H1 (cell line): ENCODE results near the gene NEDD9. TPM values are rescaled to one million over a fixed set of nuclear protein-coding genes. Genes with fewer than 3 reads are reported as not detected.

Experiments
- CTCF ChIA-PET: fragments of 300-600 bp; sonication (Branson Sonifier 250); formaldehyde crosslinking; loops from one replicate; lab custom pipeline; 2021; ENCODE audit not compliant: partially characterized antibody; lab: Charles Lee
- POLR2A ChIA-PET: fragments of 300-600 bp; sonication (Branson Sonifier 250); formaldehyde crosslinking; loops from one replicate; lab custom pipeline; 2021; ENCODE audit warnings: inconsistent platforms; ENCODE audit not compliant: partially characterized antibody; lab: Charles Lee
- DNase-seq, 2 experiments: peaks; one replicate each; pipeline versions ENCODE4 v3.0.0 to v3.0.0-alpha.2; 2010 to 2022; ENCODE audit warnings: low spot score in 2 of 2, low read depth in 1 of 2, mixed read lengths in 1 of 2
- FAIRE-seq: peaks from 2 replicates; lab custom pipeline; 2011; peaks lifted over from hg19 to GRCh38; lab: Jason Lieb, UNC
- H2AFZ ChIP-seq: 2 replicates; pipeline ENCODE4 v1.8.1; 2012; ENCODE audit warnings: low read length, inconsistent platforms
- H2AK5ac ChIP-seq: 2 replicates; pipeline ENCODE4 v1.6.1; 2013; ENCODE audit warnings: low read depth, low read length
- H2BK120ac ChIP-seq: replicated peaks from 2 replicates; pipeline ENCODE3; 2013; ENCODE audit warnings: low read depth, low read length, inconsistent platforms
- H2BK12ac ChIP-seq: 2 replicates; pipeline ENCODE4 v1.6.1; 2013; ENCODE audit warnings: low read depth, low read length
- H2BK15ac ChIP-seq: 2 replicates; pipeline ENCODE4 v1.6.1; 2013; ENCODE audit warnings: low read length
- H2BK20ac ChIP-seq: 2 replicates; pipeline ENCODE4 v1.6.1; 2013; ENCODE audit warnings: low read length
- H2BK5ac ChIP-seq: 2 replicates; pipeline ENCODE4 v1.6.1; 2013; ENCODE audit warnings: low read depth, low read length
- H3K14ac ChIP-seq: 2 replicates; pipeline ENCODE4 v1.6.1; 2013; ENCODE audit warnings: inconsistent platforms; ENCODE audit not compliant: insufficient read length
- H3K18ac ChIP-seq: 2 replicates; pipeline ENCODE4 v1.6.1; 2013; ENCODE audit warnings: low read length; ENCODE audit errors: extremely low read depth
- H3K23ac ChIP-seq: 2 replicates; pipeline ENCODE4 v1.6.1; 2013; ENCODE audit warnings: inconsistent platforms; ENCODE audit not compliant: insufficient read length
- H3K23me2 ChIP-seq: 2 replicates; pipeline ENCODE4 v1.6.1; 2013; ENCODE audit warnings: low read depth, low read length
- H3K27ac ChIP-seq: 2 replicates; pipeline ENCODE4 v1.6.1; 2011; ENCODE audit warnings: low read depth, low read length, inconsistent platforms
- H3K27me3 ChIP-seq, 4 experiments: replicated peaks in 1 of 4; 1 replicate in 1 of 4; 2 replicates in 3 of 4; pipeline versions ENCODE4 v1.6.1 to v1.8.1; 2011 to 2013; ENCODE audit warnings: low read length in 3 of 4, mild to moderate bottlenecking in 3 of 4, inconsistent platforms in 2 of 4, mixed read lengths in 2 of 4, moderate library complexity in 1 of 4; ENCODE audit not compliant: control insufficient read depth in 3 of 4, insufficient read depth in 3 of 4; ENCODE audit errors: extremely low read depth in 1 of 4
- H3K36me3 ChIP-seq, 4 experiments: 2 replicates each; pipeline versions ENCODE4 v1.6.1 to v1.8.1; 2011 to 2013; ENCODE audit warnings: mild to moderate bottlenecking in 4 of 4, low read length in 3 of 4, moderate library complexity in 2 of 4, control low read depth in 1 of 4, inconsistent platforms in 1 of 4; ENCODE audit not compliant: insufficient read depth in 4 of 4, control insufficient read depth in 2 of 4
- H3K4ac ChIP-seq: replicated peaks from 2 replicates; pipeline ENCODE3; 2013; ENCODE audit warnings: low read length, low read depth, mixed read lengths, inconsistent platforms; ENCODE audit not compliant: insufficient read length
- H3K4me1 ChIP-seq, 4 experiments: replicated peaks in 1 of 4; 1 replicate in 1 of 4; 2 replicates in 3 of 4; pipeline versions ENCODE4 v1.6.1 to v1.8.1; 2011 to 2013; ENCODE audit warnings: low read length in 3 of 4, inconsistent platforms in 2 of 4, mixed read lengths in 1 of 4; ENCODE audit not compliant: insufficient read depth in 4 of 4, control insufficient read depth in 3 of 4
- H3K4me2 ChIP-seq, 2 experiments: 2 replicates each; pipeline versions ENCODE4 v1.6.1 to v1.8.1; 2011 to 2013; ENCODE audit warnings: low read depth in 2 of 2, low read length in 2 of 2, control low read depth in 1 of 2, inconsistent platforms in 1 of 2, mild to moderate bottlenecking in 1 of 2; ENCODE audit not compliant: insufficient read depth in 1 of 2
- H3K4me3 ChIP-seq, 4 experiments: fragments of 200-600, 300-600 bp in 1 of 4; sonication (generic), shearing (Covaris generic), sonication (Bioruptor Twin) in 1 of 4; 2 replicates each; pipeline versions ENCODE4 v1.5.1 to v1.8.1; 2011 to 2016; ENCODE audit warnings: low read length in 4 of 4, low read depth in 3 of 4, control low read depth in 2 of 4, inconsistent platforms in 2 of 4, mild to moderate bottlenecking in 2 of 4, mixed read lengths in 1 of 4, moderate library complexity in 1 of 4; ENCODE audit not compliant: insufficient read depth in 2 of 4; ENCODE audit errors: extremely low read depth in 1 of 4
- H3K56ac ChIP-seq: replicated peaks from 2 replicates; pipeline ENCODE3; 2013; ENCODE audit warnings: low read depth, mild to moderate bottlenecking, mixed read lengths, low read length, inconsistent platforms; ENCODE audit not compliant: insufficient read length
- H3K79me1 ChIP-seq: 2 replicates; pipeline ENCODE4 v1.6.1; 2013; ENCODE audit warnings: low read depth, low read length, control low read depth
- H3K79me2 ChIP-seq, 2 experiments: 2 replicates each; pipeline versions ENCODE4 v1.6.1 to v1.8.1; 2012 to 2013; ENCODE audit warnings: low read length in 2 of 2, mild to moderate bottlenecking in 2 of 2, inconsistent platforms in 1 of 2; ENCODE audit not compliant: insufficient read depth in 2 of 2, control insufficient read depth in 1 of 2
- H3K9ac ChIP-seq, 4 experiments: replicated peaks in 1 of 4; 1 replicate in 1 of 4; 2 replicates in 3 of 4; pipeline versions ENCODE4 v1.6.1 to v1.8.1; 2011 to 2013; ENCODE audit warnings: low read depth in 3 of 4, low read length in 3 of 4, control low read depth in 2 of 4, mild to moderate bottlenecking in 2 of 4, moderate library complexity in 2 of 4, inconsistent platforms in 1 of 4; ENCODE audit errors: extremely low read depth in 1 of 4
- H3K9me3 ChIP-seq, 2 experiments: 2 replicates each; pipeline versions ENCODE4 v1.6.1 to v1.8.1; 2012 to 2013; ENCODE audit warnings: mild to moderate bottlenecking in 2 of 2, moderate library complexity in 2 of 2, control low read depth in 1 of 2, inconsistent platforms in 1 of 2, low read depth in 1 of 2, low read length in 1 of 2, mixed read lengths in 1 of 2; ENCODE audit not compliant: insufficient read depth in 2 of 2
- H4K20me1 ChIP-seq, 2 experiments: replicated peaks in 1 of 2; 2 replicates each; pipeline versions ENCODE3 to v1.8.1; 2011 to 2013; ENCODE audit warnings: inconsistent platforms in 2 of 2, low read length in 2 of 2, mild to moderate bottlenecking in 1 of 2; ENCODE audit not compliant: insufficient read depth in 2 of 2, control insufficient read depth in 1 of 2
- H4K5ac ChIP-seq: 2 replicates; pipeline ENCODE4 v1.6.1; 2013; ENCODE audit warnings: low read length, low read depth, mixed read lengths, inconsistent platforms; ENCODE audit not compliant: insufficient read length
- H4K8ac ChIP-seq: 2 replicates; pipeline ENCODE4 v1.8.0; 2013; ENCODE audit warnings: mild to moderate bottlenecking, moderate library complexity, low read length, inconsistent platforms; ENCODE audit not compliant: insufficient read depth; ENCODE audit errors: extremely low read depth
- H4K91ac ChIP-seq: replicated peaks from 2 replicates; pipeline ENCODE3; 2013; ENCODE audit warnings: low read length, mixed read lengths, inconsistent platforms; ENCODE audit not compliant: insufficient read length
- ASH2L ChIP-seq: fragments of 200-600, 300-600 bp; sonication (generic); IDR thresholded peaks from one replicate; pipeline ENCODE4 v1.7.1; 2017; ENCODE audit warnings: low read length
- BRCA1 ChIP-seq: IDR thresholded peaks from 2 replicates; pipeline ENCODE4 v1.6.1; 2012; ENCODE audit warnings: low read depth, low read length, improper control_type of control experiment
- CBX5 ChIP-seq: fragments of 300-800, 300-1000 bp; sonication (generic); IDR thresholded peaks from 2 replicates; pipeline ENCODE4 v1.7.1; 2016; ENCODE audit warnings: antibody characterized with exemption, low read length, low read depth
- CBX8 ChIP-seq: fragments of 300-800, 300-1000 bp; sonication (generic); IDR thresholded peaks from 2 replicates; pipeline ENCODE4 v1.7.1; 2016; ENCODE audit warnings: low read depth, low read length, borderline replicate concordance
- EZH2 ChIP-seq: fragments of 200-600 bp; sonication (generic); IDR thresholded peaks from 2 replicates; pipeline ENCODE4 v1.7.1; 2012; ENCODE audit warnings: low read depth, mild to moderate bottlenecking, moderate library complexity, low read length, inconsistent platforms; ENCODE audit not compliant: severe bottlenecking
- FOSL1 ChIP-seq: IDR thresholded peaks from 2 replicates; pipeline ENCODE4 v1.6.1; 2011; ENCODE audit warnings: mild to moderate bottlenecking, low read depth, low read length, moderate library complexity; ENCODE audit not compliant: insufficient read depth
- GTF2F1 ChIP-seq: IDR thresholded peaks from 2 replicates; pipeline ENCODE4 v1.6.1; 2012; ENCODE audit warnings: low read depth, low read length, improper control_type of control experiment, borderline replicate concordance
- JUND ChIP-seq: IDR thresholded peaks from 2 replicates; pipeline ENCODE4 v1.6.1; 2011; ENCODE audit warnings: mild to moderate bottlenecking, improper control_type of control experiment, low read length
- KDM5A ChIP-seq: fragments of 200-600 bp; IDR thresholded peaks from 2 replicates; pipeline ENCODE4 v1.7.1; 2012; ENCODE audit warnings: mild to moderate bottlenecking, low read length, inconsistent platforms, mixed read lengths
- MAFK ChIP-seq: IDR thresholded peaks from 2 replicates; pipeline ENCODE4 v1.6.1; 2012; ENCODE audit warnings: low read depth, mild to moderate bottlenecking, improper control_type of control experiment, low read length
- RFX5 ChIP-seq: IDR thresholded peaks from 2 replicates; pipeline ENCODE4 v1.6.1; 2011; ENCODE audit warnings: low read depth, low read length, improper control_type of control experiment, borderline replicate concordance
- SIN3A ChIP-seq, 2 experiments: IDR thresholded peaks in 1 of 2; conservative IDR thresholded peaks in 1 of 2; 2 replicates each; pipeline ENCODE4 v1.6.1; 2011 to 2012; ENCODE audit warnings: low read length in 2 of 2, improper control_type of control experiment in 1 of 2, low read depth in 1 of 2, mild to moderate bottlenecking in 1 of 2
- SIRT6 ChIP-seq: IDR thresholded peaks from one replicate; pipeline ENCODE4 v1.7.1; 2012; ENCODE audit warnings: low read length, inconsistent platforms
- SRF ChIP-seq: IDR thresholded peaks from 2 replicates; pipeline ENCODE4 v1.6.1; 2011; ENCODE audit warnings: mild to moderate bottlenecking, low read depth, low read length, moderate library complexity
- WGBS, 2 experiments: shearing (Covaris generic) in 1 of 2; methylation state at CpG; one replicate each; pipeline versions ENCODE4 v1.1.6 to v1.1.7; 2013 to 2015; ENCODE audit warnings: low lambda C conversion rate in 2 of 2, mixed read lengths in 2 of 2, inconsistent platforms in 1 of 2, low coverage in 1 of 2, missing lambda C conversion rate in 1 of 2; ENCODE audit not compliant: insufficient replicate concordance in 2 of 2, insufficient coverage in 1 of 2, insufficient read length in 1 of 2; ENCODE audit errors: extremely low coverage in 1 of 2, missing lambda C conversion rate in 1 of 2; 5-methylcytosine and 5-hydroxymethylcytosine counted together
- polyA plus RNA-seq, 7 experiments: library from polyadenylated mRNA; depleted of rRNA in 3 of 7; stranded (reverse) in 5 of 7; unstranded in 2 of 7; fragments of >200 nt in 5 of 7; fragments of 200-250 nt in 2 of 7; gene quantifications; 1 replicate in 5 of 7; 2 replicates in 1 of 7; 4 replicates in 1 of 7; pipeline versions ENCODE4 v1.2.1 to v1.2.3, GENCODE V29; 2011 to 2013; ENCODE audit warnings: missing spikeins in 2 of 7, mixed read lengths in 2 of 7
- total RNA-seq: library from RNA; stranded (reverse); fragmentation: NEBNext Ultra II Directional; extraction: Animal tissue kit (Norgen Biotek cat#: 25700); gene quantifications from 2 replicates; pipeline ENCODE4 v1.2.1, GENCODE V29; 2021
- TF ChIP-seq, protein P1 (sequence below): IDR thresholded peaks from 2 replicates; pipeline ENCODE4 v1.6.1; 2012; ENCODE audit warnings: inconsistent platforms

The NEDD9 gene
- total and polyA plus RNA-seq, 2 of the 8 experiments (the other 6 are each of a cell fraction or from before 2014, with no cell fraction given), result 3.6 to 12.0 TPM

DNA sequence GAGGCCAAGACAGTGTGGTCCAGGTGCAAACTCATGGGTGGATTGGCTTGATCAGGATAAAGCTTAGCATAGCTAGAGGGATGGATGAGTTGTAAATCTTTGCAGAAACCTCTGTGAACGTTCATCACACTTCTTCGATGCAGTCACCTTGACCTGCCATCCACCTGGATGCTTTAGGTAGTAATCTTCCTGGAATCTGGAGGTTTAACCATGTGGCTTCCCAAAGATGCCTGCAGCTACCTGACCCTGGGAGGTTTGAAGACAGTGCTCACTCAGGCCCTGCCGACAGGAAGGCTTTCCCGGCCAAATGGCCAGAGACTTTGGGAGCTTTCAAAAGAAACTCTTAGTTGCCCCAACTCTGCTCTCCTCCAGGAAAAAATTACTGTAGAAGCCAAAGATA is 65.5 kb downstream of the NEDD9 start:
- no peak overlapping the region for H3K27ac ChIP-seq
- no peaks in the 10 kb centered on the region for H3K27me3 ChIP-seq
- H3K23me2 ChIP-seq, result no peaks in the 10 kb centered on the region
- no peak overlapping the region for H3K23ac ChIP-seq
- no peak overlapping the region for H2AK5ac ChIP-seq
- H3K79me2 ChIP-seq, result no peaks in the 10 kb centered on the region
- no peak overlapping the region for H2BK20ac ChIP-seq
- H4K20me1 ChIP-seq, result no peaks in the 10 kb centered on the region
- no peaks in the 10 kb centered on the region; a peak in 2 of 8 replicates for H3K36me3 ChIP-seq
- no peak overlapping the region for H3K4me2 ChIP-seq
- FAIRE-seq (no peak), DNase-seq (no peak)
- H3K18ac ChIP-seq, result no peak overlapping the region
- no peak overlapping the region for H3K9ac ChIP-seq
- ChIA-PET CTCF (interaction anchor here (0.5 to 2.0 kb wide), 7 partner anchors 10 to 329 kb away, joined by 3 to 20 read pairs (median 3); no protein-coding TSS in a partner anchor), POLR2A (no interaction called here)
- H2BK12ac ChIP-seq, result no peak overlapping the region
- no peak overlapping the region for H4K8ac ChIP-seq
- WGBS, 2 experiments, result 62% methylated on average over 4 of the region's 4 CpGs; no CpG with 5 or more reads in 1 of the 2 experiments
- H4K91ac ChIP-seq, result no peak overlapping the region
- no peak overlapping the region for H3K4me3 ChIP-seq
- no peak overlapping the region for H2BK15ac ChIP-seq
- H2BK120ac ChIP-seq, result no peak overlapping the region
- H3K56ac ChIP-seq, result no peak overlapping the region
- no peaks in the 10 kb centered on the region for H3K79me1 ChIP-seq
- no peak overlapping the region for H2BK5ac ChIP-seq
- H3K9me3 ChIP-seq, result no peaks in the 10 kb centered on the region; a peak in 1 of 4 replicates
- no peak overlapping the region for H2AFZ ChIP-seq
- H3K4me1 ChIP-seq, result no peaks in the 10 kb centered on the region; a peak in 1 of 7 replicates
- H4K5ac ChIP-seq, result no peak overlapping the region
- no peak overlapping the region for H3K4ac ChIP-seq
- H3K14ac ChIP-seq, result no peak overlapping the region
- TF ChIP-seq SRF (no peak), SIN3A (conservative IDR thresholded peaks at IDR 0.05 in 1 of 2, IDR thresholded peaks at IDR 0.05 in 1 of 2; ENCODE audit: low read depth in 1 of 2, low read length in 2 of 2) (no peak), GTF2F1 (no peak), JUND (no peak), RFX5 (no peak), SIRT6 (no peak), KDM5A (no peak), CBX8 (no peak), ASH2L (no peak), MAFK (no peak), CBX5 (no peak), EZH2 (no peak), BRCA1 (no peak), FOSL1 (no peak)
- TF ChIP-seq, protein P1, sequence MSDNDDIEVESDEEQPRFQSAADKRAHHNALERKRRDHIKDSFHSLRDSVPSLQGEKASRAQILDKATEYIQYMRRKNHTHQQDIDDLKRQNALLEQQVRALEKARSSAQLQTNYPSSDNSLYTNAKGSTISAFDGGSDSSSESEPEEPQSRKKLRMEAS, result no peak
